Measurements from ENCODE around the gene LUZP2.

DNA sequence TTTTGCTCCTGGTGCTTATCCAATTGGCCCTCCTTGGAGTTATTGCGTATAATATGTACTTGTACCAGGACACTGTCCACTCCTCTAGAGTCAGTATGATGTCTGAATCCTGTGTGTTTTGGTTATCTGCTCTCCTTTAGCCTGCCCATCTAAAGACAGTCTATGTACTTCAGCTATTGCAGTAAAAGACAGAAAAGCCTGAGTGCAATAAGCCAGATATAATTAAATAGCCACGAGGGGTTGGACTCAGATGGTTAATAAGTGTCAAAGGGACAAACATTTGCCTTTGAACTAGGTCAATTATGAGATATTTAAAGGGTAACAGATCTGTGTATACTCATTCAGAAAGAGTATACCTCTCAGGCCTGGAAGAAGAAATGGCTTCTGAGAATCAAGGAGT is 406.7 kb downstream of the LUZP2 start:
- TF ChIP-seq, protein P1, sequence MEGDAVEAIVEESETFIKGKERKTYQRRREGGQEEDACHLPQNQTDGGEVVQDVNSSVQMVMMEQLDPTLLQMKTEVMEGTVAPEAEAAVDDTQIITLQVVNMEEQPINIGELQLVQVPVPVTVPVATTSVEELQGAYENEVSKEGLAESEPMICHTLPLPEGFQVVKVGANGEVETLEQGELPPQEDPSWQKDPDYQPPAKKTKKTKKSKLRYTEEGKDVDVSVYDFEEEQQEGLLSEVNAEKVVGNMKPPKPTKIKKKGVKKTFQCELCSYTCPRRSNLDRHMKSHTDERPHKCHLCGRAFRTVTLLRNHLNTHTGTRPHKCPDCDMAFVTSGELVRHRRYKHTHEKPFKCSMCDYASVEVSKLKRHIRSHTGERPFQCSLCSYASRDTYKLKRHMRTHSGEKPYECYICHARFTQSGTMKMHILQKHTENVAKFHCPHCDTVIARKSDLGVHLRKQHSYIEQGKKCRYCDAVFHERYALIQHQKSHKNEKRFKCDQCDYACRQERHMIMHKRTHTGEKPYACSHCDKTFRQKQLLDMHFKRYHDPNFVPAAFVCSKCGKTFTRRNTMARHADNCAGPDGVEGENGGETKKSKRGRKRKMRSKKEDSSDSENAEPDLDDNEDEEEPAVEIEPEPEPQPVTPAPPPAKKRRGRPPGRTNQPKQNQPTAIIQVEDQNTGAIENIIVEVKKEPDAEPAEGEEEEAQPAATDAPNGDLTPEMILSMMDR (optimal IDR thresholded peaks at IDR 0.05 in 1 of 3, IDR thresholded peaks at IDR 0.05 in 1 of 3, conservative IDR thresholded peaks at IDR 0.05 in 1 of 3; ENCODE audit: extremely low read depth in 1 of 3, insufficient read depth in 2 of 3, low read length in 3 of 3): no peak
- no peak for TF ChIP-seq EZH2 (IDR thresholded peaks at IDR 0.05; ENCODE audit: low read length)
